SK-MEL-5 (cell line): Measurements from ENCODE around the gene PTPRT. TPM values are rescaled to one million over a fixed set of nuclear protein-coding genes. Genes with fewer than 3 reads are reported as not detected.
"Not testable (repeated sequence)": the region's sequence is repeated elsewhere in the genome, so short reads cannot be mapped to it uniquely, and the experiment has no call there.

Experiments used
- DNase-seq: peaks from one replicate; pipeline ENCODE4 v3.0.0-alpha.2; 2016; ENCODE audit warnings: low read depth, low spot score
- in situ Hi-C: cut with HindIII; loops from 2 replicates; pipeline ENCODE4 v1.10.0; 2016; ENCODE audit warnings: low sequenced_read_pairs, high pct_unique_total_duplicates, low pct_unique_long_range_greater_than_20kb
- total RNA-seq: library from RNA; depleted of rRNA; stranded (reverse); fragments of >200 nt; shearing (Covaris generic); gene quantifications from 2 replicates; pipeline ENCODE4 v1.2.3, GENCODE V29; 2014

Gene PTPRT
- total RNA-seq, 1 experiment from 2014 or later = not detected

- in situ Hi-C loops = no loop called here
- no peak for DNase-seq
Observed at GRCh38 chr20:42914302-42914701, 275.4 kb downstream of the PTPRT start.

DNA sequence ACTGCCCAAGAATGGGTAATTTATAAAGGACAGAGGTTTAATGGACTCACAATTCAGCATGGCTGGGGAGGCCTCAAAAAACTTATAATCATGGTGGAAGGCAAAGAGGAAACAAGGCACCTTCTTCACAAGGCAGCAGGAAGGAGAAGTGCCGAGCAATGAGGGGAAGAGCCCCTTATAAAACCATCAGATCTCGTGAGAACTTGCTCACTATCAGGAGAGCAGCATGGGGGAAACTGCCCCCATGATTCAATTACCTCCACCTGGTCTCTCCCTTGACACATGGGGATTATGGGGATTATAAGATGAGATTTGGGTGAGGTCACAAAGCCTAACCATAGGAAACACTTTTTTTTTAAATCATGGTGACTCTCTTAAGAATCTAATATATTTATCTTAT, 278.9 kb downstream of the PTPRT start:
- in situ Hi-C loops, DNase-seq: not testable (repeated sequence)

DNA sequence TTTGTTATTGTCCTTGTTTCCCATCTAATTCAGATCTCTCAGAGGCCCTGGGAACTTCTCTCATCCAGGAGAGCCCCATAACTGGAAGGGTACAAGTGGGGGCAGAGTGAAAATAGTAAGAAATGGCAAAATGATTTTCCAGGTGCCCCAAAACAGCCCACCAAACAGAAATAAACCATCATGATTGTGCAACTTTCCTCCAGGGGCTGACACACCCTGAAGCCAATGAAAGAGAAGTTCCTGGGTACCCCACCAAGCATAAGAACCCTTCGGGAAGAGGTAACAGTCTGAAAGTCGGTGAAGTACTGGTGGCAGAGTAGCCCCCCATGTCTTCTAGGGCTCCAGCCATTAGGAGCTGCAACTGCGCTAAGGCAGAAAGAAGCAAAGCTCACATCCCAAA, 282.0 kb downstream of the PTPRT start:
- DNase-seq = no peak
- in situ Hi-C loops = no loop called here

- in situ Hi-C loops = no loop called here
- no peak for DNase-seq
Observed at GRCh38 chr20:42906120-42906519, 283.6 kb downstream of the PTPRT start.

DNA sequence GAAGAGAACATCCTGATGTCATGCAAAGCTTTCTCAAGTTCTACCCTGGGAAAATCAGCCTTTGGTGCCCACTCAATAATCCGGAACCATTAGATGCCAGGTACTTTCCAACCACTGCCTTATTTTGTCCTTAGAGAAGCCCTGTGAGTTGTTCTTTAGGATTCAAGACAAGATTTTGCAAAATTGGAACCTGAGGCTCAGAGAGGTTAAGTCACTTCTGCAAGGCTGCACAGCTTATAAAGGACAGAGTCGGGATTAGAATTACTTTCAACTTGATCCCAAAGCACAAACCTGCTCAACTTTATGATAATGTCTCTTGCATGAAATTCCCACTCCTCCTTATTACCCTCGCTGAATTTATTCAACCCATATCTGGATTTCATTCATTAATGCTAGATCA, 287.2 kb downstream of the PTPRT start:
- in situ Hi-C loops = no loop called here
- DNase-seq = no peak

DNA sequence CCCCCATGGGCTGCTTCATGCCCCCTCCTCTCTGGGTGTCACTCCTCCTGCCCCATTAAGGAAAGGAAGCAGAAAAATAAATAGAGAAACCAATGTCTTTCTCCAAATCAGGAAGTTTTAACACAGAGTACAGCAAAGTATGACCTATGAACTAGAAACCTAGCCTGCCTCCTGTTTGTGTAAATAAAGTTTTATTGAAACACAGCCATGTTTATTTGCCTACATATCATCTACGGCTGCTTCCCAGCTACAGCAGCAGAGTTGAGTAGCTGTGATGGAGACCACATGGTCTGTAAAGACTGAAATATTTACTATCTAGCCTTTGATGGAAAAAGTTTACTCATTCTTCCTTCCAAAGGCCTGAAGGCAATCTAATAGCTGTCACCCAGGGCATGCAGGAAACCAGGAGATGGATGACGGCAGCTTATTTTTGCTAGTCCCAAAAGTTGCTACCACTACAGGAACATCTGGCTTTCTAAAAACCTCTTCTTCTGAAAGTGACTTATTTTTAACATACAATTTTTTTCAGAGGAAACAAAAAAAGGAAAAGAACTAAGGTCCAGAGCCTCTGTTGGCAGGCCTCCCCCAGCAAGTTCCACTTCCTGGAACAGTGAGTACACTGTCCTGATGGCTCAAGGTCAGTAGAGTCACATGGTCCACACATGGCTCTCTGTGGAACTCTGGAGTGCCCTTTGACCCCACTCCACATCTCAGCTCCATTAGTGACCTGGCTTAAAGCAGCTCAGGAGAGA, 287.8 kb downstream of the PTPRT start:
- DNase-seq = no peak
- in situ Hi-C loops = no loop called here

GRCh38 chr20:42900764-42901163, 288.9 kb downstream of the PTPRT start:
- DNase-seq, in situ Hi-C loops: not testable (repeated sequence)

DNA sequence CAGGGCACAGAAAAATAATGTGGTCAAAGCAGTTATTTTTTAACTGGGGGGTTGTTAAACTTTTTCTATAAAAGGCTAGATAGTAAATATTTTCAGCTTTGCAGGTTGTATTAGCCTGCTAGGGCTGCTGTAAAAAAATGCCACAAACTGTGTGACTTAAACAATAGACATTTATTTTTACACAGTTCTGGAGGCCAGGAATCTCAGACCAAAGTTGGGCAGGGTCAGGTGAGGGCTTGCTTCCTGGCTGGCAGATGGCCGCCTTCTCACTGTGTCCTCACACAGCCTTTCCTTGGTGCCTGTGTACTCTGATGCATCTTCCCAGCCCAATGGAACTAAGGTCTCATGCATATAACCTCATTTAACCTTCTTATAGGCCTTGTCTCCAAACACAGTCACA, 294.7 kb downstream of the PTPRT start:
- DNase-seq = no peak

DNA sequence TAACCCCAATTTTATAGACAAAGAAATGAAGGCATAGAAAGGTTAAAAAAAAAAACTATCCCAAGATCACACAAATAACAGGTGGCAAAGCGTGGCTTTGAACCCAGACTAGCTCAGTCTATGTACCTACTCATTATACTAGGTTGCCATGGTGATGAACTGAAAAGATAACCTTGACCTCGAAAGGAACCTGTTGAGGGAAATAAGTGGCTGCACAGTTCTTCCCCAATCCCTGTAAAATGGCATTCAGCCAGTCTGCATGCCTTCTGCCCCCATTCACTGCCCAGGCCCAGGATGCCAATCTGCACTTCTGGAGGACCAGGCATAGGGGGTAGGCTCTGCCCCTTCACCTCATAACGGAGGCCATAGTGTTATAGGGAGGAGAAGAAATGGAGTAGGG, 295.2 kb downstream of the PTPRT start:
- no peak for DNase-seq
- in situ Hi-C loops = no loop called here

More for the DNA sequence above, 294.7 kb downstream of the PTPRT start:
- in situ Hi-C loops = no loop called here

DNA sequence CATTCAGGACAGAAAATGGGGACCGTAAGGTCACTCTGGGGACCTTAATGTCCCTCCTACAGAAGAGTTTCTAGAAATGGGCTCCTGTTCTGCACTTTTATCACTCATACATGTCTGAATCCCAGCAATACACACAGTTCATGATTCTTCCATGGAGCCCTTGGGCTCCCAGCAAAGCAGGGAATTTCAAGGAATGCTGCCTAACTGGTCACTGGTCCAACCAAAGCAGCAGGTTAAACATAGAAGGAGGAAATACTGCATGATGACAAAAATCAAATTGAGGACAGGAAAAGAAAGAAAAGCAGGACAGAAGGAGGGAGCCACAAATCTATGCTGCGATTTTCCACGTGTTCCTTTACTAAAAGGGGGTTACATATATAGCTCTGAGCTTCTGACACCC, 300.2 kb downstream of the PTPRT start:
- in situ Hi-C loops = no loop called here
- DNase-seq = no peak

- in situ Hi-C loops = no loop called here
- DNase-seq = no peak
Observed at GRCh38 chr20:42887281-42887680, 302.4 kb downstream of the PTPRT start.

GRCh38 chr20:42886801-42887200, 302.9 kb downstream of the PTPRT start:
- in situ Hi-C loops = no loop called here

GRCh38 chr20:42886046-42886445, 303.7 kb downstream of the PTPRT start:
- DNase-seq = no peak
- in situ Hi-C loops = no loop called here

More at GRCh38 chr20:42886801-42887200, 302.9 kb downstream of the PTPRT start:
- DNase-seq = no peak

GRCh38 chr20:42875581-42875980, 314.1 kb downstream of the PTPRT start:
- in situ Hi-C loops = no loop called here
- no peak for DNase-seq

DNA sequence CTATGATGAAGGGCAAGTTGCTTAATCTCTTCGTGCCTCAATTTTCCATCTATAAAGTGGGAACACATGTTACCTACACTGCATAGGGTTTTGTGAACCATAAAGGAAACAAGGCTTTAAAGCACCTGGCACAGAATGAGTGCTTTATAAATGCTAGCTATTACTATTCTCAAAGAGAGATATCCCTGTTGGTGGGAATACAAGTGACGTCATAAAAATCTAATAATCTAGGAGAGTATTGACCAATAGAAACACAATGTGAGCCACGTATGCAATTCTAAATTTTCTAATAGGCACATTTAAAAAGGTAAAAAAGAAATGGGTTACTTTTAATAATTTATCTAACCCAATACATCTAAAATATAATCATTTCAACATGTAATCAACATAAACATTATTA, 316.4 kb downstream of the PTPRT start:
- no peak for DNase-seq
- in situ Hi-C loops = no loop called here

- no peak for DNase-seq
- in situ Hi-C loops = no loop called here
Observed at GRCh38 chr20:42864116-42864515, 325.6 kb downstream of the PTPRT start.

DNA sequence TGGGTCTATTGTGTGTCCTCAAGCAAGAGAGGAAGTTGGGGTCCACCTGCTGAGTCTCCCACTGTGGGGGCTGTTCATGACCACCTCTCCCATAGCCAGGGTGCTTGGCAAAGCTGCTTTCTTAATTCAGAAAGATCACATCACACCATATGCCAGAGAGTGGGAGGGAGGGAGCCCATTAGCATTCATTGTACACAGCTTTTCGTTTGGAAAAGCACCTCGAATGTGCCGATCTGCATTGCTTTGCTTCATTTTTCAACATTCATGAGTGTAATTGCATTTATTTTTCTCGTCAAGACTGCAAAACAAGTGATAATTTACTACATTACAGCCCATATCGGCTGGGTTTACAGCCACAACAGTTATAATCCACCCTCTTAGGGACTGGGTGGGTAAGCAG, 327.3 kb downstream of the PTPRT start:
- no peak for DNase-seq
- in situ Hi-C loops = no loop called here

GRCh38 chr20:42857446-42857845, 332.3 kb downstream of the PTPRT start:
- in situ Hi-C loops = no loop called here
- DNase-seq = no peak

DNA sequence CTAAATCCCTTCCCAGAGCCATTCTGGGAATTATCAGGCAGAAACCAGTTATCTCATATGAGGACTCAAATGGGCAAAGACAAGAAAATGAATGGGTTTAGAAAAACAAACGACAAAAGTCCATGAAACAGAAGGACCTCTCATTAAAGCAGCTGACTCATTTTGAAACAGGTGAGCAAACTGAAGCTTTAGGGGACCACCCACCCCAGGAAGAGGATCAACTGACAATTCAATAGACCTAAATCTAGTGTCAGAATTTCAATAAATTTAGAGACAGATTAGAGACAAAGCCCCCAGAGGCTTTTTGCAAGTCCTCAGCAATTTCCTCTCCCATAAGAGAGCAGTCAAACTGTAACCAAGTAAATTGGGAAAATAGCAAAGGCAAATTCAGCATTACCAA, 333.8 kb downstream of the PTPRT start:
- in situ Hi-C loops = no loop called here
- DNase-seq = no peak

GRCh38 chr20:42852691-42853090, 337.0 kb downstream of the PTPRT start:
- no peak for DNase-seq
- in situ Hi-C loops = no loop called here
